GM19239 (cell line): ENCODE measurements around the gene VKORC1.
A peak's percentile ranks its signal among the peaks of the same experiment; 100 is the strongest.

ENCODE experiments used
- DNase-seq: peaks from one replicate; pipeline ENCODE4 v3.0.0; 2011; ENCODE audit warnings: low spot score; ENCODE audit not compliant: insufficient read length
- FAIRE-seq: peaks from 2 replicates; lab custom pipeline; 2011; peaks lifted over from hg19 to GRCh38; lab: Jason Lieb, UNC

Gene VKORC1

GRCh38 chr16:31130899-31131298 lies 36.3 kb upstream of the VKORC1 start:
- no peak for FAIRE-seq
- DNase-seq = no peak

GRCh38 chr16:31130336-31130891 lies 35.8 kb upstream of the VKORC1 start:
- FAIRE-seq (no peak), DNase-seq (no peak)

GRCh38 chr16:31129568-31130335 lies 35.2 kb upstream of the VKORC1 start:
- FAIRE-seq (no peak), DNase-seq (no peak)

GRCh38 chr16:31128711-31129567 lies 34.3 kb upstream of the VKORC1 start:
- DNase-seq (no peak), FAIRE-seq (no peak)

DNA sequence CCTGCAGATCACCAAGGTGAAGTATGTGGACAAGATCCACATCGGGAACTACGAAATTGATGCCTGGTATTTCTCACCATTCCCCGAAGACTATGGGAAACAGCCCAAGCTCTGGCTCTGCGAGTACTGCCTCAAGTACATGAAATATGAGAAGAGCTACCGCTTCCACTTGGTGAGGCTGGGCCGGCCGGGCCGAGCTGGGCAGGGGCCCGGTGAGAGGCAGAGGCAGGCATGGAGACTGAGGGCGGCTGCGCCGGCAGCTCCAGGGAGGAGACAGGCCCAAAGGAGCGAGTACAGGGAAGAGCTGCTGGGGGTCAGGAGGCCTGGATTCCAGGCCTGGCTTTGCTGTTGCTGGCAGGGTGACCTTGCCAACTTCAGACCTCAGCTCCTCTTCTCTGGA lies 32.6 kb upstream of the VKORC1 start:
- DNase-seq (no peak), FAIRE-seq (no peak)

- FAIRE-seq = no peak
These were observed 31.2 kb upstream of the VKORC1 start for GRCh38 chr16:31125844-31126243.

DNA sequence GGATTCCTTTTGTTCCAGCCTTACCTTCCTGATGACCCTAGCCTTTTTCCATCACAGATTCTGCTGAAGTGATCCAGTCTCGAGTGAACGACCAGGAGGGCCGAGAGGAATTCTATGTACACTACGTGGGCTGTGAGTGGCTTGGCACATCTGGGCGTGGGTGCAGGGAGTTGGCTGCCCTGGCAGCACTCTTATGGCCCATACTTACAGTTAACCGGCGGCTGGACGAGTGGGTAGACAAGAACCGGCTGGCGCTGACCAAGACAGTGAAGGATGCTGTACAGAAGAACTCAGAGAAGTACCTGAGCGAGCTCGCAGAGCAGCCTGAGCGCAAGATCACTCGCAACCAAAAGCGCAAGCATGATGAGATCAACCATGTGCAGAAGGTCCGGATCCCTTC lies 25.5 kb upstream of the VKORC1 start:
- FAIRE-seq (no peak), DNase-seq (no peak)

More at GRCh38 chr16:31125844-31126243, 31.2 kb upstream of the VKORC1 start:
- DNase-seq = no peak

- DNase-seq (no peak), FAIRE-seq (peak; percentile 31)
These were observed 23.9 kb upstream of the VKORC1 start for GRCh38 chr16:31118223-31119155.

DNA sequence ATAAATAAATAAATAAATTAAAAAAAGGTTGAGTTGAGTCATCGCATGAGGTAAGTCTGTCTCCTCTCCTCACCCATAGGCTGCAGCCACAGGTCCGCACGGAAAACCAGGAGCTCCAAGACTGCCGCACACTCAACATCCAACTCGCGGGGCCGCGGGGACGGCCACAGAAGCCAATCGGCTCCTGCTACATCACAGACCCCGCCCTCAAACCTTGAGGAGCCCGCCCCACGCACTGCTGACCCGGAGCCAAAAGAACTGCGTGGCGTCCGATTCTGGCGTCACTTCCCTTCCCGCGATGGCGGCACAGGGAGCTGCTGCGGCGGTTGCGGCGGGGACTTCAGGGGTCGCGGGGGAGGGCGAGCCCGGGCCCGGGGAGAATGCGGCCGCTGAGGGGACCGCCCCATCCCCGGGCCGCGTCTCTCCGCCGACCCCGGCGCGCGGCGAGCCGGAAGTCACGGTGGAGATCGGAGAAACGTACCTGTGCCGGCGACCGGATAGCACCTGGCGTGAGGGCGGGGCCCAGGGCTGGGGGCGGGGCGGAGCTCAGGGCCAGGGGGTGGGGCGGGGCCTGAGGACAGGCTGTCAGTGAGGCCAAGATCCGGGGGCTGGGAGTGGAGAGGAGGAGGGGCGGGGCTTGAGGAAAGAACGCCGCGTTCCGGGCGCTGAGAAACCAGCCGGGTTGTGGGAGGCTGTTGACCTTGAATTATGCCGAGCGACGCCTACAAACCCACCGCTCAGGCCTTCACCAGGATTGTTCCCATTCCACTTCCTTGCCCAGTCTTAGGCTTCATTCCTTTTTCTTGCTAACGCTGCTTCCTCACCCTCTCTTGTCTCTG lies 23.0 kb upstream of the VKORC1 start, which contains the start of gene KAT8:
Gene KAT8 (plus strand): TSS at position 281 of the 839 bp plus-strand sequence. CDS start 18 bp downstream, at position 299.
- DNase-seq (peak; percentile 93), FAIRE-seq (peak; percentile 96)

DNA sequence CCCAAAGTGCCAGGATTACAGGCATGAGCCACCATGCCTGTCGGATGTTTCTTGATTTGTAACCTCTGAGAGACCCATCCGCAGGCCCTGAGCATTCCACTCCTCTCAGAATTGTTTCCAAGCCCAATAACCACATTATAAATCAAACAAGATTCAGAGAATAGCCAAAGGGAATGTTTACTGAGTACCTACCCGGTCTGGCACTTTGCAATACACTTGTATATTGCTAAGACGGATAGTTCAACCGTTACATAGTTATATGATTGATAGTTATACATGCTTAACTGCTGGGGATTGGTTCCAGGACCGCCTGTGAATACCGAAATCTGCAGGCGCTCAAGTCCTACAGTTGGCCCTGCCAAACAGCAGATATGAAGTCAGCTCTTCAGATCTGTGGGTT lies 19.9 kb upstream of the VKORC1 start:
- FAIRE-seq (no peak), DNase-seq (no peak)

- peak; percentile 90 for FAIRE-seq
- peak; percentile 63 for DNase-seq
These were observed 18.8 kb upstream of the VKORC1 start for GRCh38 chr16:31113121-31114120.

GRCh38 chr16:31112711-31113110 lies 18.1 kb upstream of the VKORC1 start:
- FAIRE-seq = no peak
- DNase-seq = no peak

DNA sequence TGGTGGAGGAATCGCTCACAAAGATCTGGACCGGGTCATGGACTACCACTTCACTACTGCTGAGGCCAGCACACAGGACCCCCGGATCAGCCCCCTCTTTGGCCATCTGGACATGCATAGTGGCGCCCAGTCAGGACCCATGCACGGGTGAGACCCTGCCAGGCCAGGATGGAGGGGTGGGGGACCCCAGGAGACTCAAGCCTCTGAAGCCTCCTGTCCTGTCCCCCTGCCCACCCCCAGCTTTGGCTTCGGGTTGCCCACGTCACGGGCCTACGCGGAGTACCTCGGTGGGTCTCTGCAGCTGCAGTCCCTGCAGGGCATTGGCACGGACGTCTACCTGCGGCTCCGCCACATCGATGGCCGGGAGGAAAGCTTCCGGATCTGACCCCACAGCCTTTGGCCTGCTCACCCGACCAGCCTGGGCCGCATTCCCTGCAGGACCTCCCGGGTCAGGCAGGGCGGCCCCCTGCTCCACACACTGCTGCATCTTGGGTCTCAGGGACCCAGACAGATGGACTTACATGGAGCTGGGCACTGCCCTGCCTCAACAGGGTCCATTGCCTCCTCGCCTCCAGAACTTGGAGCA lies 17.4 kb upstream of the VKORC1 start:
- FAIRE-seq = no peak
- DNase-seq = no peak

DNA sequence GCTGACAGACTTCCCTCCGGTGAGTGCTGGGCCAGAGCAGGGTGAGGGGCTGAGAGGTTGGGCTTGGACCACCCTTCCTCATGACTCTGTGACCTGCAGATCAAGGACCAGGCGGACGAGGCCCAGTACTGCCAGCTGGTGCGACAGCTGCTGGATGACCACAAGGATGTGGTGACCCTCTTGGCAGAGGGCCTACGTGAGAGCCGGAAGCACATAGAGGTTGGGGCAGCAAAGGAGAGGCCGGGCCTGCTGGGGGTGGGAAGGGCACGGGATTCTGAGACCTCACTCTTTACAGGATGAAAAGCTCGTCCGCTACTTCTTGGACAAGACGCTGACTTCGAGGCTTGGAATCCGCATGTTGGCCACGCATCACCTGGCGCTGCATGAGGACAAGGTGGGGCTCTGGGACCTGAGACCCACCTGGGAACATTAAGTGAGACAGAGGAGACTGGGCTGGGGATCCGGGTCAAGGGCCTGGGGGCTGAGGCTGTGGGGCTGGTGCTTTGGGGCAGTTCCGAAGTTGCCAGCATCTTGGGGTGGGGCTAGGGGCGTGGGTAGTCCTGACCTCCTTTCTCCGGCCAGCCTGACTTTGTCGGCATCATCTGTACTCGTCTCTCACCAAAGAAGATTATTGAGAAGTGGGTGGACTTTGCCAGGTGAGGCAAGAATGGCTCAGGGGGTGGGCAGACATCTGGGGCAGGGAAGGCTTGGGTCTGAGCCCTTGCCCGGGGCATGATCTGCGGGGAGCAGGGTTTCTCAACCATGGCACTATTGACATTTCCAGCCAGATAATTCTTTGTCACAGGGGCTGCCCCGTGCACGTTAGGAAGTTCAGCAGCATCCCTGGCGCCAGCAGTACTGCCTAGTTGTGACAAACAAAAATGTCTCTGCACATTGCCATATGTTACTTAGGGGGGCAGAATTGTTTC lies 15.8 kb upstream of the VKORC1 start:
- FAIRE-seq (no peak), DNase-seq (no peak)

DNA sequence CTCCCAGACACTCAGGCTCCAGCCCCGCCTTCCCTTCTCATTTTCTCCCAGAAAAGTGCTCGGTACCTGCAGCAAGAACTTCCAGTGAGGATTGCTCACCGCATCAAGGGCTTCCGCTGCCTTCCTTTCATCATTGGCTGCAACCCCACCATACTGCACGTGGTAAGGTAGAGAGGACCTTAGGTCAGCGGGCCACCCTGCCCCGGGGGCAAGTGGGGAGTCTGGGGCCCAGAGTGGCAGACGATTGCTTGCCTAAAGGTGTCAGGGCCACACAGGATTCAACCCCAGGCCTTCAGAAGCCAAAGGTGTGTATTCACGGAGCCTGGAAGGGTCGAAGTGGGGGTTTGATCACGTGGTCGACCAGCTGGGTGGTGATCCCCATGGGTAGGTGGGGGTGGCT lies 15.0 kb upstream of the VKORC1 start:
- no peak for FAIRE-seq

GRCh38 chr16:31108794-31109558 lies 14.4 kb upstream of the VKORC1 start:
- no peak for DNase-seq
- no peak for FAIRE-seq

More for the DNA sequence above, 15.0 kb upstream of the VKORC1 start:
- no peak for DNase-seq
